Prostate gland (tissue), 2 donors: Measurements from ENCODE around the gene PRSS27.

Source experiments
- POLR2A ChIP-seq: fragments of 450-650 bp; IDR thresholded peaks from one replicate; pipeline ENCODE4 v1.6.1; 2016; ENCODE audit warnings: antibody characterized with exemption, mild to moderate bottlenecking
- TF ChIP-seq, protein P1 (sequence below), 4 experiments: fragments of 200-600 bp in 2 of 4; fragments of 450-650 bp in 2 of 4; sonication (generic) in 2 of 4; IDR thresholded peaks; 1 replicate in 3 of 4; 2 replicates in 1 of 4; pipeline ENCODE4 v1.5.1; 2016 to 2019; ENCODE audit warnings: antibody characterized with exemption in 4 of 4, mild to moderate bottlenecking in 2 of 4, moderate library complexity in 2 of 4

DNA sequence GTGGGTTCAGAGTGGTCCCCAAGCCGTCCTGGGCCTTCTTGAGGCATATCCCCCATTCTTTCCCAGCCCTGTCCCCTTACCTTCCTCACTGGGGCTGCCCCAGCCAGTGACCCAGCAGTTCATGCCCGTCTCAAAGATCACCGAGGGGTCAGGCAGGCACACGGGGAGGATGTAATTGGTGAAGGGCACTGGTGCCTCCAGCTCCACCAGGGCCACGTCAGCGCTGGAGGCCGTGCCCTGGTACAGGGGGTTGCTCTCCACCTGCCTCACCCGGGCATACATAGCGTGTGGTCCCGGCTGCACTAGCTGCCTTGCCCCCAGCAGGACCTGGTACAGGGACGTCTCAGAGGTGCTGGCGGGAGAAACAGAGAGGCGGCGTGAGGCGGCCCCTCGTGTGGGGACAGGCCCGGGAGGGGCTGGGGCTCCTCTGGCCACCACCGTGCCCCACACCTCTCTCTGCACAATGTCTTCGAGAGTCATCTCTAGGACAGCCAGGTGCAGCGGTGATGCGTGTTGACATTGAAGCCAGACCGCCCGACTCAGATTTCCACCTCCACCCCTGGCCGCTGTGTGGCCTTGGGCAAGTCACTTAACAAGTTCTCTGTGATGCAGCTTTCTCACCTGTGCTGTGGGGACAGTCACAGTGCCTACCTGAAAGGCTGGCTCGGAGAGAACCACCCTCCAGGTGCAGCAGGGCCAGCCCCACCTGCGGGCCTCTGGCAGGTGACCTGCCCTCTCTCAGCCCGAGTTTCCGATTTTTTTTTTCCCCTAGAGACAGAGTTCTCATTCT is 5.8 kb downstream of the PRSS27 start:
- no peak for TF ChIP-seq POLR2A
- TF ChIP-seq, protein P1, sequence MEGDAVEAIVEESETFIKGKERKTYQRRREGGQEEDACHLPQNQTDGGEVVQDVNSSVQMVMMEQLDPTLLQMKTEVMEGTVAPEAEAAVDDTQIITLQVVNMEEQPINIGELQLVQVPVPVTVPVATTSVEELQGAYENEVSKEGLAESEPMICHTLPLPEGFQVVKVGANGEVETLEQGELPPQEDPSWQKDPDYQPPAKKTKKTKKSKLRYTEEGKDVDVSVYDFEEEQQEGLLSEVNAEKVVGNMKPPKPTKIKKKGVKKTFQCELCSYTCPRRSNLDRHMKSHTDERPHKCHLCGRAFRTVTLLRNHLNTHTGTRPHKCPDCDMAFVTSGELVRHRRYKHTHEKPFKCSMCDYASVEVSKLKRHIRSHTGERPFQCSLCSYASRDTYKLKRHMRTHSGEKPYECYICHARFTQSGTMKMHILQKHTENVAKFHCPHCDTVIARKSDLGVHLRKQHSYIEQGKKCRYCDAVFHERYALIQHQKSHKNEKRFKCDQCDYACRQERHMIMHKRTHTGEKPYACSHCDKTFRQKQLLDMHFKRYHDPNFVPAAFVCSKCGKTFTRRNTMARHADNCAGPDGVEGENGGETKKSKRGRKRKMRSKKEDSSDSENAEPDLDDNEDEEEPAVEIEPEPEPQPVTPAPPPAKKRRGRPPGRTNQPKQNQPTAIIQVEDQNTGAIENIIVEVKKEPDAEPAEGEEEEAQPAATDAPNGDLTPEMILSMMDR (IDR thresholded peaks at IDR 0.05), result no peak
